Measurements from ENCODE around the gene COG2. TPM values are rescaled to one million over a fixed set of nuclear protein-coding genes. Genes with fewer than 3 reads are reported as not detected.
"Not testable (repeated sequence)": the region's sequence is repeated elsewhere in the genome, so short reads cannot be mapped to it uniquely, and the experiment has no call there.

COG2 gene
- total and polyA plus RNA-seq, 2 of the 13 experiments (the other 11 are each of a cell fraction or from before 2014, with no cell fraction given): 16.8 to 36.3 TPM

- POLR2A ChIA-PET; H3K9me3 ChIP-seq (ENCODE audit: low read length); ATAC-seq; H3K79me2 ChIP-seq (ENCODE audit: insufficient read depth, low read length); in situ Hi-C loops (cut with HindIII; ENCODE audit: extremely low pct_ligation_motif_present, low pct_unique_long_range_greater_than_20kb); H4K20me1 ChIP-seq (ENCODE audit: insufficient read depth, low read length); H3K9ac ChIP-seq (ENCODE audit: insufficient read depth, low read depth, low read length); H3K27me3 ChIP-seq (ENCODE audit: control insufficient read depth in 1 of 2, insufficient read depth in 2 of 2, low read length in 2 of 2); BruUV-seq (replicated peaks); H3K27ac ChIP-seq (ENCODE audit: extremely low read length, insufficient read depth, low read length); DNase-seq (ENCODE audit: low spot score); CTCF ChIA-PET (ENCODE audit: low intra/inter-chr PET ratio, low total read pairs); intact Hi-C loops (cut with micrococcal nuclease; ENCODE audit: unreplicated experiment); H3K4me2 ChIP-seq (ENCODE audit: low read depth, low read length); H3K4me3 ChIP-seq (replicated peaks in 1 of 3; ENCODE audit: insufficient read depth in 1 of 3, low read depth in 2 of 3, low read length in 3 of 3); H2AFZ ChIP-seq (ENCODE audit: low read length); FAIRE-seq: not testable (repeated sequence)
- peaks cover 60% of the 10 kb centered on the region for H3K4me1 ChIP-seq (ENCODE audit: insufficient read depth, low read length)
- peaks cover 1 to 16% of the 10 kb centered on the region in 2 experiments; a peak in 3 of 5 replicates for H3K36me3 ChIP-seq (replicated peaks in 1 of 2; ENCODE audit: control insufficient read depth in 1 of 2, insufficient read depth in 2 of 2, low read length in 2 of 2)
These were observed 56.7 kb downstream of the COG2 start for GRCh38 chr1:230698964-230699363.

DNA sequence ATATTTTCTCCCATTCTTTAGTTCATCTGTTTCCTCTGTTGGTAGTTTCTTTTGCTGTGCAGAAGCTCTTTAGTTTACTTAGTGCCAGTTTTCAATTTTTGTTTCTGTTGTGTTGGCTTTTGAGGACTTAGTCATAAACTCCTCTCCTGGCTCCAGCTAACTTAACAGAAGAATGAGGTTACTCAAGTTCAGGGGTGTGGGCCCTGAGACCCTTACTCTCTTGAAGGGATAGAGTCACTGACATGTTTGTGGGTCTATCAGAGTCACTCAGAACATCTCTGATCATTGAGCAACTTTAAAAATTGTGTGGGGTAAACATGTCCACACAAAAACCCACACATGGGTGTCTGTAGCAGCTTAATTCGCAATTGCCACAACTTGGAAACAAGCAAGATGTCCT lies 57.4 kb downstream of the COG2 start:
- Histone ChIP-seq H3K4me1 (ENCODE audit: insufficient read depth, low read length) (peaks cover 64% of the 10 kb centered on the region), H3K4me2 (ENCODE audit: low read depth, low read length) (no peak overlapping the region), H3K9ac (ENCODE audit: insufficient read depth, low read depth, low read length) (no peak overlapping the region), H3K4me3 (replicated peaks in 1 of 3; ENCODE audit: insufficient read depth in 1 of 3, low read depth in 2 of 3, low read length in 3 of 3) (no peak overlapping the region), H2AFZ (ENCODE audit: low read length) (no peak overlapping the region), H4K20me1 (ENCODE audit: insufficient read depth, low read length) (peaks cover 16% of the 10 kb centered on the region; the same call in 1 of the 2 replicates), H3K9me3 (ENCODE audit: low read length) (no peaks in the 10 kb centered on the region), H3K36me3 (replicated peaks in 1 of 2; ENCODE audit: control insufficient read depth in 1 of 2, insufficient read depth in 2 of 2, low read length in 2 of 2) (peaks cover 5 to 18% of the 10 kb centered on the region in 2 experiments; a peak in 4 of 5 replicates), H3K27me3 (ENCODE audit: control insufficient read depth in 1 of 2, insufficient read depth in 2 of 2, low read length in 2 of 2) (no peaks in the 10 kb centered on the region), H3K27ac (ENCODE audit: extremely low read length, insufficient read depth, low read length) (no peak overlapping the region), H3K79me2 (ENCODE audit: insufficient read depth, low read length) (no peaks in the 10 kb centered on the region)
- no TSS peak for BruUV-seq (replicated peaks)
- DNase-seq (ENCODE audit: low spot score) (no peak), FAIRE-seq (no peak), ATAC-seq (no peak)
- intact Hi-C loops (cut with micrococcal nuclease; ENCODE audit: unreplicated experiment): no loop called here
- in situ Hi-C loops (cut with HindIII; ENCODE audit: extremely low pct_ligation_motif_present, low pct_unique_long_range_greater_than_20kb): loop anchor here (5.0 kb wide), 1 partner anchor 57 kb away; the partner anchor contains the start of gene COG2
- CTCF ChIA-PET (ENCODE audit: low intra/inter-chr PET ratio, low total read pairs): no interaction called here
- WGBS (ENCODE audit: low lambda C conversion rate): 100% methylated on average over 1 of the region's 1 CpG
- POLR2A ChIA-PET: interaction anchor here (1.0 kb wide), 1 partner anchor 14 kb away, joined by 3 read pairs; the partner anchor contains the start of gene AGT
- TF ChIP-seq CAMTA2 (CRISPR knock-in tag; IDR thresholded peaks at IDR 0.05; ENCODE audit: borderline replicate concordance) (no peak), ZFAT (CRISPR knock-in tag; conservative IDR thresholded peaks at IDR 0.05) (no peak), ARHGAP35 (CRISPR knock-in tag; IDR thresholded peaks at IDR 0.05; ENCODE audit: borderline replicate concordance) (no peak), HOXA9 (CRISPR knock-in tag; IDR thresholded peaks at IDR 0.05; ENCODE audit: borderline replicate concordance) (no peak), DPF2 (CRISPR knock-in tag; IDR thresholded peaks at IDR 0.05; ENCODE audit: borderline replicate concordance, low read depth) (no peak), DDIT3 (CRISPR knock-in tag; IDR thresholded peaks at IDR 0.05) (no peak), ZNF414 (CRISPR knock-in tag; IDR thresholded peaks at IDR 0.05) (no peak), ZNF382 (CRISPR knock-in tag; IDR thresholded peaks at IDR 0.05; ENCODE audit: borderline replicate concordance) (no peak), NRL (CRISPR knock-in tag; IDR thresholded peaks at IDR 0.05; ENCODE audit: borderline replicate concordance) (no peak), DZIP1 (CRISPR knock-in tag; IDR thresholded peaks at IDR 0.05) (no peak), EHMT2 (IDR thresholded peaks at IDR 0.05; ENCODE audit: borderline replicate concordance, low read depth, low read length) (no peak)
- TF ChIP-seq, protein P1, sequence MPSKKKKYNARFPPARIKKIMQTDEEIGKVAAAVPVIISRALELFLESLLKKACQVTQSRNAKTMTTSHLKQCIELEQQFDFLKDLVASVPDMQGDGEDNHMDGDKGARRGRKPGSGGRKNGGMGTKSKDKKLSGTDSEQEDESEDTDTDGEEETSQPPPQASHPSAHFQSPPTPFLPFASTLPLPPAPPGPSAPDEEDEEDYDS (CRISPR knock-in tag; IDR thresholded peaks at IDR 0.05): no peak
- TF ChIP-seq, protein P2, sequence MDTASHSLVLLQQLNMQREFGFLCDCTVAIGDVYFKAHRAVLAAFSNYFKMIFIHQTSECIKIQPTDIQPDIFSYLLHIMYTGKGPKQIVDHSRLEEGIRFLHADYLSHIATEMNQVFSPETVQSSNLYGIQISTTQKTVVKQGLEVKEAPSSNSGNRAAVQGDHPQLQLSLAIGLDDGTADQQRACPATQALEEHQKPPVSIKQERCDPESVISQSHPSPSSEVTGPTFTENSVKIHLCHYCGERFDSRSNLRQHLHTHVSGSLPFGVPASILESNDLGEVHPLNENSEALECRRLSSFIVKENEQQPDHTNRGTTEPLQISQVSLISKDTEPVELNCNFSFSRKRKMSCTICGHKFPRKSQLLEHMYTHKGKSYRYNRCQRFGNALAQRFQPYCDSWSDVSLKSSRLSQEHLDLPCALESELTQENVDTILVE (CRISPR knock-in tag; IDR thresholded peaks at IDR 0.05): no peak
